NCI-H146 (cell line): ENCODE measurements around the gene CCDC73.
"Not testable (repeated sequence)": the region's sequence is repeated elsewhere in the genome, so short reads cannot be mapped to it uniquely, and the experiment has no call there.

Experiments used
- DNase-seq: peaks from one replicate; lab custom pipeline; 2025; lab: John Stamatoyannopoulos, UW

CCDC73 gene

GRCh38 chr11:32792948-32793475 lies 1.4 kb downstream of the CCDC73 start:
- peak; percentile 46 for DNase-seq

- no peak for DNase-seq
Observed at GRCh38 chr11:32792111-32792947, 2.1 kb downstream of the CCDC73 start.

GRCh38 chr11:32790916-32791315 lies 3.5 kb downstream of the CCDC73 start:
- no peak for DNase-seq

GRCh38 chr11:32786811-32787210 lies 7.7 kb downstream of the CCDC73 start:
- DNase-seq = peak; percentile 29

- no peak for DNase-seq
Observed at GRCh38 chr11:32785262-32785661, 9.2 kb downstream of the CCDC73 start.

GRCh38 chr11:32781721-32782120 lies 12.7 kb downstream of the CCDC73 start:
- peak; percentile 33 for DNase-seq

GRCh38 chr11:32780839-32781238 lies 13.6 kb downstream of the CCDC73 start:
- DNase-seq = not testable (repeated sequence)

GRCh38 chr11:32779136-32779535 lies 15.3 kb downstream of the CCDC73 start:
- DNase-seq = no peak

GRCh38 chr11:32775908-32776307 lies 18.6 kb downstream of the CCDC73 start:
- no peak for DNase-seq

- no peak for DNase-seq
Observed at GRCh38 chr11:32774081-32774480, 20.4 kb downstream of the CCDC73 start.

- no peak for DNase-seq
Observed at GRCh38 chr11:32772731-32773130, 21.7 kb downstream of the CCDC73 start.

GRCh38 chr11:32761774-32762173 lies 32.7 kb downstream of the CCDC73 start:
- DNase-seq = not testable (repeated sequence)

- DNase-seq = no peak
Observed at GRCh38 chr11:32758291-32758690, 36.2 kb downstream of the CCDC73 start.

- DNase-seq = not testable (repeated sequence)
Observed at GRCh38 chr11:32753181-32753580, 41.3 kb downstream of the CCDC73 start.

- no peak for DNase-seq
Observed at GRCh38 chr11:32752001-32752400, 42.5 kb downstream of the CCDC73 start.

- no peak for DNase-seq
Observed at GRCh38 chr11:32751381-32751780, 43.1 kb downstream of the CCDC73 start.

GRCh38 chr11:32729976-32730375 lies 64.5 kb downstream of the CCDC73 start:
- no peak for DNase-seq

- no peak for DNase-seq
Observed at GRCh38 chr11:32723332-32723731, 71.1 kb downstream of the CCDC73 start.

GRCh38 chr11:32722255-32722654 lies 72.2 kb downstream of the CCDC73 start:
- DNase-seq = no peak

- DNase-seq = no peak
Observed at GRCh38 chr11:32713496-32713895, 81.0 kb downstream of the CCDC73 start.

- DNase-seq = not testable (repeated sequence)
Observed at GRCh38 chr11:32708978-32709377, 85.5 kb downstream of the CCDC73 start.

GRCh38 chr11:32706985-32707741 lies 87.3 kb downstream of the CCDC73 start:
- no peak for DNase-seq
